GM21447 (cell line): Measurements from ENCODE around the gene FAIM2.

Experiments
- ATAC-seq: cut with Tn5 transposase; IDR thresholded peaks from one replicate; pipeline ENCODE4 v1.9.1; 2021; ENCODE audit not compliant: unreplicated experiment

Gene FAIM2

DNA sequence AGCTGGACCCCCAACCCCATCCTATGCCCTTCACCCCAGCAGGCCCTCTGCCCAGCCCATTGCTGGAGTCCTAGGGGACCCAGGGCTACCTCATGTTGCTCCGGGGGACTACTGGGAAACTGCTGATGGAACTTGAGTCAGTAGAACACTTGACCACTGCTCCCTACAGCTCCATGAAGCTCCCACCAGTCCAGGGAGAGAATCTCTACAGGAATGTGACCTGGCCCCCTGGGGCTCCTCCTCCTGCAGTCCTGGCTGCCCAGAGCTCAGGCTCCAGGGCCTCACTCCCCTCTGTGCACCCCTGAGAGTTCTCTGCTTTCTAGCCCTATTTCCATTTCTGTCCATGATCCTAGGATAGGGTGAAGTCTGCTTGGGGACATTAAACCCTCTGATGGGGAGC lies 36.0 kb upstream of the FAIM2 start:
- ATAC-seq = no peak

DNA sequence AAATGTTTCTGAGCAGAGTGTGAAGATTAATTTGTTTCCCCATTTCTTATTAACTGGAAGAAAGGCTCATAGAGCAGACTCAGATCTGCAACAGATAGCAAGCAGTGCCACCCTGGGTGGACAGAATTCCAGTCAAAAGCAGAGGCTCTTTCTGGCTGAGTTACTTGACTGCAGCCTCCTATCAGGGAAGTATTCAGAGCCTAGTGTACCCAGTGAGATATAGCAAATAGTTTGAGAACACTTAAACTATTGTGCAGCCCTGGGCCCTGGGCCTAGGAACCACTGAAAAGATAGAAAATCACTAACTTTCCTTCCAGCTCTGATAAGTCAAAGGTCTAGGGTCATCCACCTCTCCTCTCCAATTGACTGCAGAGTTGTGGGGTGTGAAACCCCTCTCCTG lies 35.6 kb upstream of the FAIM2 start:
- ATAC-seq = no peak

DNA sequence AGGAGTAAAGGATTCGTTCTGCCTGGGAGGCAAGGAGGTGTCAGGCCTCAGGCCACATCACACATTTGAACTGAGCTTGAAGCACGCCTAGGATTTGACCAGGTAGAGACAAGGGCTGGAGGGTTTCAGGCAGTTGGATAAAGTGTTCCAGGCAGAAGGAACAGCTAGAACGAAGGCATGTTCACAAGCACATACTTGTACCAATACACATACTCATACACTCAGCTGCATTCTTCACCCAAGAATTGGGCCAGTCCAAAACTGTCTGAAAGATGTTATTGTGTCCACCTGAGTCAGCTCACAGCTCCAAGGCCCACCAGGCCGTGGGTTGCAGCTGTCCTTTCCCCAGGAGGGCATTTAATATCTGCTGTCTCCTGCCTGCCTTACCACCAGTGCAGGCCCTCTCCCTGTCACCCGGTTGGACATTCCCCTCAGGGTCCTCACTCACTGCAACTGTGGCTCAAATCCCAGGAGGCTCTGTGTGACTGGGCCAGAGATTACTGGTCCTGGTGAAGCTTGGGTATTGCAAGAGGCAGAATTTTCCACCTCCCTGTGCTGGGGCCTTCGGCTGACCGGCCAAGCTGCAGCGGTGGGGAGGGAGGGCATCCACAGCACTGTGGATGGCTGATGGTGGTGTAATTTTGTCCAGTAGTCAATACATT lies 34.1 kb upstream of the FAIM2 start:
- ATAC-seq = no peak

DNA sequence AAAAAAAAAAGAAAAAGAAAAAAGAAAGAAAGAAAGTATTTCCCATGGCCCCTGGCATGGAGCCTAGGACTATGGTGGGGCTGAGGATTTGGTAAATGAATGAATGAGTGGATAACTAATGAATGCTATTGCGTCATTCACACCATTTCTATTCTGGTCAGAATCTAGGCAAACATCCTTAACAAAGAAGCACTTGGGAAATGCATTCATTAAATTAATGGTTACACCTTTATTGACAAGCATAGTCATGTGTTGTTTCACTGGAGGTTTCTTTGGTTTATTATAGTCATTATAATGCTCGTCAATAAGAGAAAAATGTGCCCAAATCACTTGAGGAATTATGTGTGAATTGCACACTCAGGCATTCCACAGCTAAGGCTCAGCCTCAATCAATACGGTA lies 33.2 kb upstream of the FAIM2 start:
- ATAC-seq = no peak

DNA sequence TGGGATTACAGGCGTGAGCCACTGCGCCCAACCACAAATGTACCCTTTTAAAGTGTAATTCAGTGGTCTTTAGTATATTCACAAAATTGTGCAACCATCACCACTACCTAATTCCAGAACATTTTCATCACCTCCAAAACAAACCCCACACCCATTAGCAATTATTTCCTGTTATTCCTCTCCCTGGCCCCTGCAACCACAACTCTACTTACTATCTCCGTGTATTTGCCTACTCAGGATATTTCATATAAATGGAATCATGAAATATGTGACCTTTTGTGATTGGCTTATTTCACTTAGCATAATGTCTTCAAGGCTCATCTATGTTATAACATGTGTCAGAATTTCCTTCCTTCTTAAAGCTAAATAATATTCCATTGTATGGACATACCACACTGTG lies 30.8 kb upstream of the FAIM2 start:
- ATAC-seq = no peak

DNA sequence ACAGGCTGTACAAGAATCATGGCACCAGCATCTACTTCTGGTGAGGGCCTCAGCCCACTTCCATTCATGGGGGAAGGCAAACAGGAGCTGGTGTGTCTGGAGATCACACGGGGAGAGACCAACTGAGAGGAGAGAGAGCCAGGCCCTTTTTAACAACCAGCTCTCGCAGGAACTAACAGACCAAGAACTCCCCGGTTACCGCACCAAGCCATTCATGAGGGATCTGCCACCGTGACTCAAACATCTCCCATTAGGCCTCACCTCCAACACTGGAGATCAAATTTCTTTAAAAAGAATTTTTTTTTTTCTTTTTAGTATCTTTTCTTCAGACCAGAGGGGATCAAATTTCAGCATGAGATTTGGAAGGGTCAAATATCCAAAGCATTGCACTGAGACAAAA lies 30.1 kb upstream of the FAIM2 start:
- no peak for ATAC-seq

DNA sequence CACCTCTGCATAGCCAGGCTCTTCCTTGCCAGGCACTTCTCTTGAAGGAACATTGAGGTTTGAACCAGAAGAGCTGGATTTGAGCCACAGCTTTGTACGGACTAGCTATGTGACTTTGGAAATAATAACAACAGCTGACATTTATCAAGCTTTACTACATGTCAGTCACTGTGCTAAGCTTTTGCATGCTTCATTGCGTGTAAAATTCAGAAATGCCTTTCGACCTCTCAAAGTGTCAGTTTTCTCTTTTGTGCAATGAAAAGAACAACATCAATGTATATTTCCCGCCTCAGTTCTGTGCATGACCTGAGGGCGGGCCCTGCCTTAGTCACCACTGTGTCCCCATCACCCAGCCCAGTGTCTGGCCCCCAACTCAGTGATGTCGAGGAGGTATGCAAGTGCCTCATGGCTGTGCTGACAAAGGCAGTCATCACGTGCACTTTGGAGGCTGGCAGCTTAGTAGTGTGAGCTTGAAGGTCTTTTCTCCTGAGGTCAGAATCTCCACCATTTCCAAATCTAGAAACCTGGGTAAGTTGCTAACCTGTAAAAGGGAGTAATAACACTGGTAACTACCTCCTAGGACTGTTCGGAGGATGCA lies 28.9 kb upstream of the FAIM2 start:
- no peak for ATAC-seq

DNA sequence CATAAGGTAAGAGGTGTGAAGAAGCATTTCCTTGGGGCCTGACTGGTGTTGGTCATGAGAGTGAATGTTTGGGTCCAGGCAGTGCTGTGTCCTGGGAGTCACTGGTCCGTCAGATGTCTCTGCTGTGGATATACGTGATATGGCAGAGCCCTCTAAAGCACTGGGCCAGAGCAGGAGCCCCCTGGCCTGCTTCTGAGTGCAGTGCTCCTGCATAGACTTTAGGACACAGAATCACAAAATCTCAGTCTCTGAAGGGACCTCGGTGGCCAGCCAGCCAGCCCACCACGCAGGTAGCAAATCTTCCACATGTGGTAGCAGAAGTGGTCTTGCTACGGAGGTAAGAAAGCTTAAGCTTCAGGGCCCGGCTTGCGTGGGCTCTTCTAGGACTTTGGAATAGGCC lies 28.3 kb upstream of the FAIM2 start:
- ATAC-seq = no peak

DNA sequence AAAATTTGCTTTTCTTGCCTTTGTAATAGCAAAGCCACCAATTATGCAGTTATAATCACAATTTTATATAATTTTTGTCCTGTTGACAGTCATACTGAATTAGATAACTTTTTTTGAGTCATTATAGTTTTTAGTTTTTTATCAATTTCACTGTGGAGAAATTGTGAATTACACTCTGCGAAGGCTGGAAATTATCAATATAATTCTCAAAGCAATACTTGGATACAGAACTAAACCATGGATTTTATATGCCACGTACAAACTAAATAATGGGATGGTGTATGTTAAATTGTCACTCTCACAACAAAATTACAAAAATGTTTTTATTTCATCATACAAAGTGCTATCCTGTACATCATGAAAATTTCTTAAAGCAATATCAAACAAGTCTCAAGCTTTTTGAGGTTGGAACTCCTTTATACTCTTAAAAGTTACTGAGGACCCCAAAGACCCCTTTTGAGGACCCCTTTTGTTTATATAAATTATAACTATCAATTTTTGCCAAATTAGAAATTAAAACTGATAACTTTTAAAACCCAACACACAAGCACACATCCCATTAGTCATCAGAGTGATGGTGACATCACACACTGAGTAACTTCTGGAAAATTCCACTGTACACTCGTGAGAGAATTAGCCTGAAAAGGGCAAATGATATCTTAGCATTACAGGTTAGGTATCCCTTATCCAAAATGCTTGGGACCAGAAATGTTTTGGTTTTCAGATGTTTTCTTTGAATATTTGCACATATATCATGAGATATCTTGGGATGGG lies 27.0 kb upstream of the FAIM2 start:
- ATAC-seq = no peak

DNA sequence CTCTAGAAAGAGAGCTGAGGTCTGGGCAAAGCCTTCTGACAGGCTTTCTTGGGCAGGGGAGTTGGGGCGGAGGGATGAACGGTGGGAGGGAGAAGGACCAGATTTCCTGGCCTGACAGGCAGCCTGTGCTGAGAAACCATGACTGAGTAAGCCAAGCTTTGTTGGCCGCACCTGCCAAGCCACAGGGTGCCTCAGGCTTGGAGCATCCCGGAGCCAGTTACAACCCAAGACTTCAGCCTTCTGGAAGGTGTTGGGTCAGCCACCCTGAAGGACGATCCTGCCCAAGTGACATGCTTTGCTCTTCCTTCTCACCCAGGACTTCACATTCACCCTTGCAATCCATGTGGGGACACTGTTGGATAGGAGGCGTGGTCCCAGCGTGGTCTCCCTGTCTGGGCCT lies 25.9 kb upstream of the FAIM2 start:
- no peak for ATAC-seq

DNA sequence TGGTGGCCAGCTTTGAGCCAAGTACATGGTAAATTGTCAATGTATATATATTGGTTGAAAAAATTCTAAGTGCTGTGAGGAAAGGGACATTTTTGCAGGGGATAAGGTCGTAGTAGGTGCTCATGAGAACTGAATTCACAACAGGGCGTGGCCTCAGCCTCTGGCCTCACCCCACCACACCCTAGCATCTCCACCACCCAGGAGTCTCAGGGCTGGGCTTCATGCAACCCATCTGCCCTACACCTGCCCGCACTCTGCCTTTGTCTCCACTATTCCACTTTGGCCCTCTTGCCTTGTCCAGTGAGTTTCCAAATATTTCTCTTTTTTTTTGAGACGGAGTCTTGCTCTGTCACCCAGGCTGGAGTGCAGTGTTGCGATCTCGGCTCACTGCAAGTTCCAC lies 24.8 kb upstream of the FAIM2 start:
- ATAC-seq = no peak

DNA sequence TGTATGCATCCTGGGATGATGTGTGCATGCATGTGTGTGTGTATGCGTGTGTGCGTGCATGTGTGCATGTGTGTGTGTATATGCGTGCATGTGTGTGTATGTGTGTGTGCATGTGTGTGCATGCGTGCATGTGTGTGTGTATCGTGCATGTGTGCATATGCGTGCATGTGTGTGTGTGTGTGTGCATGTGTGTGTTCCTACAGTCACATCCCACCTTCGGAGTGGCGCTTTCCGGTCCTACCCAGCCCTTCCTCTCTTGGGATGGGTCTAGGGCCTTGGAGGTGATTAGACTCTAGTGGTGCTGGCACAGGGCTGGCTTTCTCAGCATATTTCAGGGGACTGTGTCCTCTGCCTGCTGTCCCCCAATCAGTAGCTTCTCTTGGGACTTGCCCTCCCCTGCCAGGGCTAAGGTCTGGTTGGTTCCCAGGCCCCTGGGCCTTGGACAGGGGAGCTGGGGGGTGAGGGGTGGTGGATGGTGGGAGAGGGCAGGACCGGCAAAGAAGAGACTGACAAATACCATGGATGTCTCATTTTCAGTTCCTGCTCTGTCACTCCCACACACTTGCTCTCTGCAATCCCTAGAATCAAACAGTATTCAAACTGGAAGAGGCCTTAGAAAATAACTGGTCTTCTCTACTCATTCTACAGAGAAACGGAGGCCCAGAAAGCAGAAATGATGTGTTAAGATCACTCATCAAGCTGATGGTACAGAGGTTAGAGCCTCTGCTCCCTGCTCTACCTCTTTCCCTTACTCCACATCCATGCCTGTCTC lies 21.9 kb upstream of the FAIM2 start:
- ATAC-seq = no peak

DNA sequence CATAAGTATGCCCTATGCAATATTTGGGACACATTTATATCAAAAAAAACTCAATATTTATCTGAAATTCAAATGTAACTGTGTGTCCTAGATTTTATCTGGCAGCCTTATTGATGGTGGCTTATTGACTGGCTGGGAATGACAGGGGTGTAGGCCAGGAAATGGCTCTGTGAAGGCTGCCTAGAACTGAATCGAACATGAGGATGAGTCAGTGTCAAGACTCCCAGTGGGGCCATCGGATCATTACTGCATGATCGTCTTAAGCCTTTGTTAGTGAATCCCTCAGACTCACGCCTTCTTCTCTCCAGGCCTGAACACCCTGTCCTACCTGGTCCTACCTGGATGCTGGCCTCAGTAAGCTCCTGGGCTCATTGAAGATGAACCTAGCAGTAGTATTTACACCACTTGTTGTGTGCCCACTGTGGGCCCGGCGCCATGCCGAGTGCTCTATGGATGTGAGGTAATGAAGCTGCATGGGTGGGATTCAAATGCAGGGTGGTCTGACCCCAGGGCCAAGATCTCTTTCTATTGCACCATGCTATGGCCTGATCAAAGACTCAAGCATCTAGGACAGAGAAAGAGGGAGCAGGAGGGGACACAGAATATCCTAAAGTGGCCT lies 21.0 kb upstream of the FAIM2 start:
- no peak for ATAC-seq

DNA sequence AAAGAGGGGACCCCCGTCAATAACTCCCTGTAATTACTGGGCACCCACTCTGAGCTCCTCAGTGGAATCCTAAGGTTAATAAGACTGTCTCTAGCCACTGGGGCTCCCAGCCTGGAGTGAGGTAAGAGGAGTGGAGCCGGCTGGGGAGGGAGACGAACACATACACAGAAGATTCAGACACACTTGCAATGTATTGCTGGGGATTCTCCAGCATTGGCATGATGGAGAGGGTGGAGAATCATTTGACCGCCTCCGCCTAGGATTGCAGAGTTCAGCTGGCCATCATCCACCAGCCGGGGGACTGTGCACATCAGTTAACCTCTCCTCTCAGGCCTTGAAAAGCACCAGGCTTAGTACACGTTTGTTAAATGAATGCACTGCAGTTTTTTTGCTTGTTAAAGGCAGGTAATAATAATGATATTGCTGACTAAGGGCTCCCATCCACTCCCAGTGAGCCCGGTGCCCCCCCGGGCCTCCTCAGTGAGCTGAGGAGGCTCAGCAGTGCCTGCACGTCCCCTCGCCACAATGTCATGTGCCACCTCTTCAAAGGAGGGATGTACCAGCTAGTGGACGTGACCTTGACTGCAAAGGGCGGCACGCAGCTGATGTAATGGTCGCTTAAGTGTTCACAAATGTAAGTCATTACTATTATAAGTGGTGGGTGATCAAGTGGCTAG lies 20.3 kb upstream of the FAIM2 start:
- no peak for ATAC-seq

DNA sequence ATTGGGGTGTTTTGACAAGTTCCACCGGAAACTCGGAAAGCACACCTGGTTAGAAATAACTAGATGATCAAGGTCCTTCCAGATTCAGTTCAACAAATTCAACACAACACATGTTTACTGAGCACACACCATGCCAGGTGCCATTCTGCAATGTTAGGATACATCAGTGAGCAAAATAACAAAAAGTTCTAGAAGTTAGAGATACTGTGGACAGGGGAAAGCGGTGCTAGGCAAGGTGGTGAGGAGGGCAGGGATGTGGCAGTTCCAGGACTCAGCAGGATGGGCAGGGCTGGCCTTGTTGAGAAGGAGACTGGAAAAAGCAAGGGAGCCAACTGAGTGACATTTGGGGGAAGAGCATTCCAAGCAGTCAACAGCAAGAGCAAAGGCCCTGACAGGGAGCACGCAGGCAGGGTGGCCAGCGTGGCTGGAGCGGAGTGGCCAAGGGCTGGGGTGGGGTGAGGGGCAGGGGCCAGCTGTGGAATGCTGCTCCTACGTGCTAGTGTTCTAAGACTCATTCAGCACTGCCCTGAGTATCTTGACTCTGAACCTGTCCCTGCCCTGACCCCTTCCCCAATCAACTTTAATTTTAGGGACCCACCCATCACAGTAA lies 19.4 kb upstream of the FAIM2 start:
- ATAC-seq = no peak

DNA sequence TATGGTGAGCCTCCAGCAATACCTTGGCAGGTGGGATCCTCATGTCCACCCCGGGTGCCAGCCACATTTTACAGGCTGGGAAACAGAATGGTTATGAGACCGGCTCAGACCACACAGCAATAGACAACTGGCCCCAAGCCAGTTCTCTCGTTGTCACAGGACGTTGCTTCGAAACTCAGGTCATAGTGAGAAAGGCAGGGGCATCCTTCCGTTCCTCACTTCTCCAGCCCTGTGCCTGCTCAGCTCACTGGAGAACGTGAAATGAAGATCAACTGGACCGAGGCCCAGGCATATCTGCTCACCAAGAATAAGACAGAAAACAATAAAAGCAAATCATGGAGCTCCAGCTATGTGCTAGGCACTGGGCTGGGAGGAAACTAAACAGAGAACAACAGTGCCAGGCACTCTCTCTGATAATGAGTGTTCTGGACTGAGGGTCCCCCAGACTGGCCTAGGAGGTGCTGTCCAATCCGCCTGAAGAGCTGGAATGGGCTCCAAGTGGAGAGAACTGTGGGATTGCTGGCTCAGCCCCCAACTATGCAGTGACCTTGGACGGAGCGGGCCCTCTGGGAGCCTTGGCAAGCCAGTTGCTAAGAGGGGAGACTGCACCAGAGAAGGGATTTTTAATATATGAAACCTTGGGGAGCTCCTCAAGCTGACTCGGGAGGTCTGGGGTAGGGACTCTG lies 18.8 kb upstream of the FAIM2 start:
- ATAC-seq = no peak

DNA sequence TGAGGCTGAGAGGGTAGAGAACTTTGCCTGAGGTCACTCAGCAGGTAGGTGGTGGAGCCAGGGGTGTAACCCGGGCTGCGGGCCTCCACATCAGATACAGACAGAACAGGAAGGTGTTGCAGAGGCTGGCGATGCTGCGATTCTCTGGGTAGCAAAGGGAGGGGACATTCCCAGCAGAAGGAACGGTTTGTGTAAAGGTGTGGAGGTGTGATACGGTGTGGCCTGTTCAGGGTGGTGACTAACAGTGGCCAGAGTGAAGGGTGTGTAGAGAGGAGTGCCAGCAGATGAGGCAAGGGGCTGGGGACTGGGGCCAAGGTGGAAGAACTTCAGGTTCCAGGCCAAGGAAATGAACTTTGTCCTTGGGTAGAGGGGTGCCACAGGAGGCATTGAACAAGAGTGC lies 18.2 kb upstream of the FAIM2 start:
- no peak for ATAC-seq

DNA sequence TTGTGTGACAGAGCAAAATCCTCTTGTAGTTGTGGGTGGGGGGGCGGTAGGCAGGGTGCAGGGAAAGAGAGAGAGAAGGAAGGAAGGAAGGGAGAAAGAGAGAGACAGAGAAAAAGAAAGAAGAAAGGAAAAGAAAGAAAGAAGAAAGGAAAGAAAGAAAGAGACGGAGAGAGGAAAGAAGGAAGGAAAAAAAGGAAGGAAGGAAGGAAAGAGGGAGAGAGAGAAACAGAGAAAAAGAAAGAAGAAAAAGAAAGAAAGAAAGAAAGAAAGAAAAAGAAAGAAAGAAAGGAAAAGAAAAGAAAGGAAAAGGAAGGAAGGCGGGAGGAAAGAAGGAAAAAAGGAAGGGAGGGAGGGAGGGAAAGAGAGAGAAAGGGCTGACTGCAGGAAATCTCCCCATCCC lies 17.6 kb upstream of the FAIM2 start:
- no peak for ATAC-seq

DNA sequence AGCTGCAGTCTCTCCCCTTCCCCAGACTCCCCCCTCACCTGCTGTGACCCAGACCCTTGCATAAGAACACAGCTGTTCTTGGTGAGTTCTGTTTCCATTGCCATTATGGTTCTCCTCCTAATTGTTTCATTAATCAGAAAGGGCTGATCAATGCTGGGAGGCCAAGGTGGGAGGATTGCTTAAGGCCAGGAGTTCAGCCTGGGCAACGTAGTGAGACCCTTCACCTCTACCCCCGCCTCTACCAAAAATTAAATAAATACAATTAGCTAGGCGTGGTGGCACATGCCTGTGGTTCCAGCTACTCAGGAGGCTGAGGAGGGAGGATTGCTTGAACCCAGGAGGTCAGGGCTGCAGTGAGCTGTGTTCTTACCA lies 17.2 kb upstream of the FAIM2 start:
- no peak for ATAC-seq
